CD14-positive monocyte (primary cell): ENCODE results near the gene EFCAB10. TPM values are rescaled to one million over a fixed set of nuclear protein-coding genes. Genes with fewer than 3 reads are reported as not detected.

ENCODE experiments used
- DNase-seq, 3 donors: peaks; one replicate each; pipeline ENCODE4 v3.0.0-alpha.2; 2011 to 2022
- H2AFZ ChIP-seq: 2 replicates; pipeline ENCODE4 v1.6.0; 2012; ENCODE audit warnings: mild to moderate bottlenecking, low read depth, low read length, inconsistent platforms; ENCODE audit not compliant: insufficient read depth, poor library complexity, severe bottlenecking
- H3K27ac ChIP-seq, 2 donors: 1 replicate in 1 of 2; 2 replicates in 1 of 2; pipeline ENCODE4 v1.5.1; 2012 to 2013; ENCODE audit warnings: low read length in 2 of 2, control low read depth in 1 of 2, inconsistent platforms in 1 of 2, low read depth in 1 of 2, mild to moderate bottlenecking in 1 of 2
- H3K27me3 ChIP-seq, 2 donors: one replicate each; pipeline versions ENCODE4 v1.6.0 to v1.6.1; 2011 to 2013; ENCODE audit warnings: low read length in 2 of 2; ENCODE audit not compliant: control insufficient read depth in 2 of 2, insufficient read depth in 2 of 2
- H3K36me3 ChIP-seq, 2 donors: replicated peaks in 1 of 2; 1 replicate in 1 of 2; 2 replicates in 1 of 2; pipeline versions ENCODE4 v1.5.1 to v1.6.1; 2012 to 2013; ENCODE audit warnings: low read length in 2 of 2, control low read depth in 1 of 2, inconsistent platforms in 1 of 2, mild to moderate bottlenecking in 1 of 2; ENCODE audit not compliant: insufficient read depth in 2 of 2, control insufficient read depth in 1 of 2
- H3K4me1 ChIP-seq, 2 donors: 1 replicate in 1 of 2; 2 replicates in 1 of 2; pipeline versions ENCODE4 v1.5.1 to v1.6.1; 2012 to 2013; ENCODE audit warnings: low read length in 2 of 2, control low read depth in 1 of 2, inconsistent platforms in 1 of 2, mild to moderate bottlenecking in 1 of 2, moderate library complexity in 1 of 2; ENCODE audit not compliant: insufficient read depth in 2 of 2, control insufficient read depth in 1 of 2
- H3K4me2 ChIP-seq: replicated peaks from 2 replicates; pipeline ENCODE3; 2012; ENCODE audit warnings: low read length, moderate library complexity, mild to moderate bottlenecking; ENCODE audit not compliant: poor library complexity, severe bottlenecking; ENCODE audit errors: extremely low read depth
- H3K4me3 ChIP-seq, 3 experiments: fragments of 200-600 bp in 1 of 3; sonication (generic) in 1 of 3; replicated peaks in 1 of 3; 1 replicate in 2 of 3; 2 replicates in 1 of 3; pipeline ENCODE4 v1.5.1; 2011 to 2013; ENCODE audit warnings: low read length in 3 of 3, mild to moderate bottlenecking in 3 of 3, control low read depth in 2 of 3, low read depth in 2 of 3, inconsistent platforms in 1 of 3, moderate library complexity in 1 of 3
- H3K79me2 ChIP-seq: 2 replicates; pipeline ENCODE4 v1.6.0; 2012; ENCODE audit warnings: mild to moderate bottlenecking, control low read depth, inconsistent platforms, low read length, moderate library complexity; ENCODE audit not compliant: insufficient read depth
- H3K9ac ChIP-seq: 2 replicates; pipeline ENCODE4 v1.6.0; 2017; ENCODE audit warnings: low read length, mild to moderate bottlenecking; ENCODE audit not compliant: insufficient read depth, poor library complexity, severe bottlenecking
- H3K9me3 ChIP-seq, 2 donors: replicated peaks in 1 of 2; 1 replicate in 1 of 2; 2 replicates in 1 of 2; pipeline versions ENCODE4 v1.5.1 to v1.6.1; 2012 to 2013; ENCODE audit warnings: low read length in 2 of 2, control low read depth in 1 of 2; ENCODE audit not compliant: control insufficient read depth in 1 of 2, insufficient read depth in 1 of 2
- H4K20me1 ChIP-seq: 2 replicates; pipeline ENCODE4 v1.6.0; 2012; ENCODE audit warnings: mild to moderate bottlenecking, low read length, control low read depth, moderate library complexity; ENCODE audit not compliant: insufficient read depth
- H3K27ac Mint-ChIP-seq, 7 donors: one replicate each; pipeline ENCODE4 v1.8.0; 2020; ENCODE audit warnings: mild to moderate bottlenecking in 7 of 7, mixed read lengths in 7 of 7, moderate library complexity in 6 of 7, inconsistent platforms in 2 of 7
- H3K27me3 Mint-ChIP-seq, 3 donors: one replicate each; pipeline ENCODE4 v1.8.0; 2021 to 2022; ENCODE audit warnings: low read depth in 3 of 3, mild to moderate bottlenecking in 3 of 3, mixed read lengths in 3 of 3, moderate library complexity in 3 of 3, inconsistent platforms in 1 of 3
- H3K36me3 Mint-ChIP-seq, 2 donors: one replicate each; pipeline ENCODE4 v1.8.0; 2020; ENCODE audit warnings: mixed read lengths in 2 of 2, inconsistent platforms in 1 of 2, mild to moderate bottlenecking in 1 of 2
- H3K4me1 Mint-ChIP-seq: one replicate; pipeline ENCODE4 v1.8.0; 2020; ENCODE audit warnings: mild to moderate bottlenecking, mixed read lengths
- H3K4me3 Mint-ChIP-seq, 2 donors: one replicate each; pipeline ENCODE4 v1.8.0; 2020; ENCODE audit warnings: mild to moderate bottlenecking in 2 of 2, mixed read lengths in 2 of 2, moderate library complexity in 1 of 2
- H3K9me3 Mint-ChIP-seq, 7 donors: one replicate each; pipeline ENCODE4 v1.8.0; 2020 to 2022; ENCODE audit warnings: mixed read lengths in 7 of 7, mild to moderate bottlenecking in 6 of 7, moderate library complexity in 6 of 7, inconsistent platforms in 2 of 7
- CTCF ChIP-seq: fragments of 200-600 bp; IDR thresholded peaks from one replicate; pipeline ENCODE4 v1.8.0; 2022; ENCODE audit warnings: antibody characterized with exemption, mild to moderate bottlenecking
- WGBS: methylation state at CpG from one replicate; pipeline ENCODE4 v1.1.5; 2013; ENCODE audit warnings: missing lambda C conversion rate; ENCODE audit not compliant: insufficient coverage; 5-methylcytosine and 5-hydroxymethylcytosine counted together
- intact Hi-C, 2 donors: fragments of 100-400 bp; cut with micrococcal nuclease; formaldehyde crosslinking; loops; one replicate each; pipeline versions ENCODE4 v1.15.0 to v1.15.1; 2023
- polyA plus RNA-seq, 3 donors: library from polyadenylated mRNA; depleted of rRNA in 1 of 3; unstranded in 2 of 3; stranded (reverse) in 1 of 3; fragments of 300-500 nt in 2 of 3; fragments of >200 nt in 1 of 3; fragmentation: Illumina TruSeq in 2 of 3; gene quantifications; 1 replicate in 2 of 3; 2 replicates in 1 of 3; pipeline ENCODE4 v1.2.3, GENCODE V29; 2012 to 2021

Gene EFCAB10
- polyA plus RNA-seq, 3 donors, result not detected

- no peak overlapping the region for H3K9ac ChIP-seq
- no peaks in the 10 kb centered on the region for H3K79me2 ChIP-seq
- no peak overlapping the region for H2AFZ ChIP-seq
- no peaks in the 10 kb centered on the region for H3K9me3 ChIP-seq
- no peaks in the 10 kb centered on the region for H3K4me1 ChIP-seq
- Mint-ChIP-seq H3K9me3 (no peaks in the 10 kb centered on the region), H3K4me1 (no peaks in the 10 kb centered on the region), H3K27me3 (peaks cover 0 to 2% (median 0%) of the 10 kb centered on the region in 3 donors), H3K4me3 (no peak overlapping the region), H3K27ac (no peak overlapping the region), H3K36me3 (peaks cover 57 to 82% of the 10 kb centered on the region in 2 donors)
- peaks cover 67 to 91% of the 10 kb centered on the region in 2 donors for H3K36me3 ChIP-seq
- H3K27me3 ChIP-seq, result no peaks in the 10 kb centered on the region
- no peak overlapping the region for H3K27ac ChIP-seq
- TF ChIP-seq CTCF, result no peak
- H4K20me1 ChIP-seq, result no peaks in the 10 kb centered on the region
- 100% methylated on average over 1 of the region's 1 CpG for WGBS
- intact Hi-C loops, result no loop called here
- DNase-seq, result no peak
- no peak overlapping the region for H3K4me3 ChIP-seq
- H3K4me2 ChIP-seq, result no peak overlapping the region
These were observed 21.4 kb downstream of the EFCAB10 start for GRCh38 chr7:105559926-105560325.

DNA sequence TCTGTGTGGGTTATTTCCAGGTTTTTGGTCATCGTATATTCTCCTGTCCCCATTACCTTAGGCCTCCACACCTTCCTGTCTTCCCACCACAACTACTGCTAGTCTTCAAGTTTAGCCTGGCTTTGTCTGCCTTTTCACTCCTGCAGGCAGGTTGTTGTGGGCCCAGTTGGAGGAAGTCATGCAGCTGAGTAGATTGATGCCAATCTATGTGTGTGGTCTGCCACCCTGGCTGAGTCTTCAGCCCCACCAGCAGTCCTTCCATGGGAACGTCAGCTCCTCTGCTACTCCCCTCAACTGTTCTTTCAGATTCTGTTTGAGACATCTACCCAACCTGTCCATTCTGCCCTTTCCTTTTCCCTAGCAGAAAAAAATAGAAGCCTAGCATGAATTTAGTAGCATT, 43.0 kb downstream of the EFCAB10 start:
- H3K27ac Mint-ChIP-seq, result no peak overlapping the region
- H3K9ac ChIP-seq, result no peak overlapping the region
- no peak for TF ChIP-seq CTCF
- no peaks in the 10 kb centered on the region for H3K9me3 ChIP-seq
- peaks cover 6% of the 10 kb centered on the region for H3K4me1 Mint-ChIP-seq
- no peaks in the 10 kb centered on the region for H3K27me3 ChIP-seq
- H4K20me1 ChIP-seq, result no peaks in the 10 kb centered on the region
- H3K4me3 ChIP-seq, result no peak overlapping the region
- peaks cover under 1% of the 10 kb centered on the region in 2 donors for H3K4me1 ChIP-seq
- H3K27ac ChIP-seq, result no peak overlapping the region
- 57% methylated on average over 1 of the region's 2 CpGs for WGBS
- H2AFZ ChIP-seq, result no peak overlapping the region
- H3K36me3 Mint-ChIP-seq, result peaks cover 38 to 72% of the 10 kb centered on the region in 2 donors
- peaks cover 0 to 2% (median 0%) of the 10 kb centered on the region in 3 donors for H3K27me3 Mint-ChIP-seq
- H3K9me3 Mint-ChIP-seq, result no peaks in the 10 kb centered on the region
- intact Hi-C loops, result no loop called here
- no peak for DNase-seq
- no peak overlapping the region for H3K4me3 Mint-ChIP-seq
- no peak overlapping the region for H3K4me2 ChIP-seq
- peaks cover 52 to 79% of the 10 kb centered on the region in 2 donors for H3K36me3 ChIP-seq
- H3K79me2 ChIP-seq, result peaks cover 9% of the 10 kb centered on the region
